NCI-H460 (cell line): ENCODE measurements around the gene SETD4. TPM values are rescaled to one million over a fixed set of nuclear protein-coding genes. Genes with fewer than 3 reads are reported as not detected.

Experiments
- DNase-seq: peaks from one replicate; pipeline ENCODE4 v3.0.0-alpha.2; 2016; ENCODE audit warnings: low read depth; ENCODE audit errors: extremely low read depth
- total RNA-seq: library from RNA; depleted of rRNA; stranded (reverse); fragments of >200 nt; shearing (Covaris generic); gene quantifications from 2 replicates; pipeline ENCODE4 v1.2.3, GENCODE V29; 2014

SETD4 gene
- total RNA-seq, 1 experiment from 2014 or later, result 12.6 TPM

GRCh38 chr21:36015045-36015444 is 45.3 kb downstream of the SETD4 start:
- no peak for DNase-seq

GRCh38 chr21:36010801-36011200 is 49.5 kb downstream of the SETD4 start:
- no peak for DNase-seq

- no peak for DNase-seq
These were observed 51.8 kb downstream of the SETD4 start for GRCh38 chr21:36008505-36008904.

GRCh38 chr21:36005879-36006400 is 54.4 kb downstream of the SETD4 start:
- DNase-seq, result no peak

GRCh38 chr21:36005018-36005417 is 55.3 kb downstream of the SETD4 start:
- DNase-seq, result no peak

GRCh38 chr21:36004441-36004840 is 55.9 kb downstream of the SETD4 start:
- no peak for DNase-seq

GRCh38 chr21:36003776-36004175 is 56.5 kb downstream of the SETD4 start:
- no peak for DNase-seq

- no peak for DNase-seq
These were observed 64.1 kb downstream of the SETD4 start for GRCh38 chr21:35996217-35996616.

- no peak for DNase-seq
These were observed 64.7 kb downstream of the SETD4 start for GRCh38 chr21:35995522-35996088.

- DNase-seq, result no peak
These were observed 65.7 kb downstream of the SETD4 start for GRCh38 chr21:35994613-35995012.

GRCh38 chr21:35993875-35994490 is 66.3 kb downstream of the SETD4 start:
- DNase-seq, result no peak

GRCh38 chr21:35991131-35991530 is 69.2 kb downstream of the SETD4 start:
- DNase-seq, result no peak

- DNase-seq, result no peak
These were observed 69.7 kb downstream of the SETD4 start for GRCh38 chr21:35990609-35991008.

GRCh38 chr21:35989138-35989735 is 71.1 kb downstream of the SETD4 start:
- no peak for DNase-seq

GRCh38 chr21:35988416-35989137 is 71.7 kb downstream of the SETD4 start:
- DNase-seq, result no peak

- no peak for DNase-seq
These were observed 72.9 kb downstream of the SETD4 start for GRCh38 chr21:35987475-35987874.

- no peak for DNase-seq
These were observed 75.5 kb downstream of the SETD4 start for GRCh38 chr21:35984654-35985361.
